GM21723 (cell line): Measurements from ENCODE around the gene STK10.

Experiments used
- ATAC-seq: cut with Tn5 transposase; IDR thresholded peaks from one replicate; pipeline ENCODE4 v1.9.1; 2021; ENCODE audit warnings: mild to moderate bottlenecking, moderate library complexity; ENCODE audit not compliant: unreplicated experiment

The STK10 gene

GRCh38 chr5:172093965-172094364, 94.1 kb downstream of the STK10 start:
- ATAC-seq, result no peak

GRCh38 chr5:172093559-172093958, 94.5 kb downstream of the STK10 start:
- no peak for ATAC-seq

- ATAC-seq, result no peak
Measured at GRCh38 chr5:172091956-172092732, 95.9 kb downstream of the STK10 start.

GRCh38 chr5:172090976-172091547, 97.0 kb downstream of the STK10 start:
- no peak for ATAC-seq

DNA sequence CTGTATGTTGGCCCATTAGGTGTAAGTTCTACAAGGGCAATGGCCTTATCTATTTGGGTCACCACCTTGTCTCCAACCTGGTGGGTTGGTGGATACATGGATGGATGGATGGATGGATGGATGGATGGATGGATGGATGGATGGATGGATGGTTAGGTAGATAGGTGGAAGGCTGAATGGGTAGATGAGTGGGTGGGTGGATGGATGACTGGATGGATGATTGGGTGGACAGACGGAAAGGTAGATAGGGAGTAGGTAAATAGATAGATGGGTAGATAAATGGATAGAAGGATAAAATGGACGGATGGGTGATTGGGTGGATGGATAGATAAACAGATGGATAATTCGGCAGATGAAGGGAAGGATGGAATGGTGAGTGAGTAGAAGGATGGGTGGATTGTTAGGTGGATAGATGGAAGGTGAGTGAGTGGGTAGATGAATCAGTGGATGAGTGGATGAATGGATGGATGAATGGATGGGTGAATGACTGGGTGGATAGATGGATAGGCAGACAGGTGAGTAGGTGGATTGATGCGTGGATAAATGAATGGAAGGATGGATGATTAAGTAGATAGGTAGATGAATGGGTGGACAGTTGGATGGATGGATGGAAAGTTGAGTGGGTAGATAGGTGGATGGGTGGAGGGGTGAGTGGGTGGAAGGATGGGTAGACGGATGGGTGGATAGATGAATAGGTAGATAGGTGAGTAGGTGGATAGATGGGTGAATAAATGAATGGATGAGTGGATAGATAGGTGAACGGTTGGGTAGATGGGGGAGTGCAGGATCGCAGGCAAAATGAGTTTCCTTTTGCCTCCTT, 98.5 kb downstream of the STK10 start:
- no peak for ATAC-seq

- no peak for ATAC-seq
Measured at GRCh38 chr5:172088801-172089200, 99.2 kb downstream of the STK10 start.

GRCh38 chr5:172086194-172086975, 101.6 kb downstream of the STK10 start:
- no peak for ATAC-seq

DNA sequence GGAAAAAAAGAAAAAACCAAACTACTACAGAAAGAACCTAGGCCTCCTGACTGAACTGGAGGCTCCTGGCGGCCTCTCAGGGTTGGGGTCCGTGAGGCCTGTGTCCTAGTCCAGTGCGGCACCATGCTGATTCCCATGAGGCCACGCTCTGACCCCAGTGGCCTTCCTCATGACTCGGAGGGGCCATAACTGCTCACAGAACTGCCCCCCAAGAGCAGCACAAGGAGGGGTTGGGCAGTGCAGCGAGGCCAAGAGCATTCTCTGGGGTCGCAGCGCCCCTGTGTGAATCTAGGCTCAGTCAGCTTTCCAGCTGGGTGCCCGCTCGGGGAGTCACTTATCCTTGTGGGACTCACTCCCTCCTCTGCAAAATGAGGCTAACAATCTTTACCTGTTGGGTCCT, 102.3 kb downstream of the STK10 start:
- no peak for ATAC-seq

DNA sequence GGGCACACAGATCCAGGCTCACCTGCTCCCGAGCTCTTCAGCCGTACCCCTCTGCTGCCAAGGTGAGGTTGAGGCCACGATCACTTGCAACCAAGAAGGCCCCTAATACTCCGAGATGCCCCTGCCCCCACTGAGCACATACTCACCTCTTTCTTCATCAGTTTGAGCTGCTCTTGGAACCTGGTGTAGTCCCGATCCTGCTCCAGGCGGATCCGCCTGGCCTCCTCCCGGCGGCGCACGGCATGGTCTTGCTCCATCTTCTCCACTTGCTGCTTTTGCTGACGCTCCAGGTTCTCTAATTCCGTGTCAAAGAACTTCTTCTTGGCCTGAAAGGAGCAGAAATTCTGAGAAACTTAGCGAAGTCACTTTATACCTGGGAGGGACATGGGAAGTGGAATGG, 105.8 kb downstream of the STK10 start:
- ATAC-seq, result no peak

GRCh38 chr5:172079876-172080275, 108.1 kb downstream of the STK10 start:
- ATAC-seq, result no peak

GRCh38 chr5:172078726-172079345, 109.2 kb downstream of the STK10 start:
- ATAC-seq, result no peak

- no peak for ATAC-seq
Measured at GRCh38 chr5:172077664-172078425, 110.2 kb downstream of the STK10 start.

DNA sequence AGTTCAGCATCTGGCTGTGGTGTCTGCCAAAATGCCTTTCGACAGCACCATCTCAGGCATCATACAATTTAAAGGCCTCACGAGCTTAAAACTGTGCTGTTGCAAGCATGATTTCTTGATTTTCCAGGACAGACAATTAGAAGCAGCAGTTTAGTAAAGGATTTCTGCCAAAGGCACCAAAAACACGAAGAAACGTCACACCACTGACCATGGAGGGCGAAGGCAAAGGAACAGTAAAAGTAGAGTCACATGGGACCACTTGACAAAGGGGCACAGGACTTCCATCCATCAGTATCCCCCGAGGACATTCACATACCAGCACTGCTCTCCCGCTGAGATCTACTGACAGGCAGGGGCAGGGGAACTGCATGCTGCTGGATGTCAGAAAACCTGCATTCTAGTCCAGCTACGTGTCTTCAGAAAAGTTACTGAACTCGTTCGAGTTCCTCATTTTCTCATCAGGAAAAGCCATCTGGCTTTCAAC, 111.2 kb downstream of the STK10 start:
- ATAC-seq, result no peak

- ATAC-seq, result no peak
Measured at GRCh38 chr5:172075656-172076055, 112.4 kb downstream of the STK10 start.

DNA sequence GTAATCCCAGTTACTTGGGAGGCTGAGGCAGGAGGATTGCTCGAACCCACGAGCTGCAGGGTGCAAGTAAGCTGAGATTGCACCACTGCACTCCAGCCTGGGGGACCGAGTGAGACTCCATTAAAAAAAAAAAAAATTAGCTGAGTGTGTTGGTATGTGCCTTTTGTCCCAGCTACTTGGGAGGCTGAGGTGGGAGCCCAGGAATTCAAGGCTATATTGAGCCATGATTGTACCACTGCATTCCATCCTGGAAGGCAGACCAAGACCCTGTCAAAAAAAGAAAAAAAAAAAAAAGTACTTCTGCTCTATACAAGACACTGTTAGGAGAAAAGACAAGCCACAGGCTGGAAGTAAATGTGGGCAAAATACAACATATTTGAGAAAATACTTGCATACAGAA, 113.1 kb downstream of the STK10 start:
- ATAC-seq, result no peak

GRCh38 chr5:172071309-172071875, 116.6 kb downstream of the STK10 start:
- ATAC-seq, result no peak

DNA sequence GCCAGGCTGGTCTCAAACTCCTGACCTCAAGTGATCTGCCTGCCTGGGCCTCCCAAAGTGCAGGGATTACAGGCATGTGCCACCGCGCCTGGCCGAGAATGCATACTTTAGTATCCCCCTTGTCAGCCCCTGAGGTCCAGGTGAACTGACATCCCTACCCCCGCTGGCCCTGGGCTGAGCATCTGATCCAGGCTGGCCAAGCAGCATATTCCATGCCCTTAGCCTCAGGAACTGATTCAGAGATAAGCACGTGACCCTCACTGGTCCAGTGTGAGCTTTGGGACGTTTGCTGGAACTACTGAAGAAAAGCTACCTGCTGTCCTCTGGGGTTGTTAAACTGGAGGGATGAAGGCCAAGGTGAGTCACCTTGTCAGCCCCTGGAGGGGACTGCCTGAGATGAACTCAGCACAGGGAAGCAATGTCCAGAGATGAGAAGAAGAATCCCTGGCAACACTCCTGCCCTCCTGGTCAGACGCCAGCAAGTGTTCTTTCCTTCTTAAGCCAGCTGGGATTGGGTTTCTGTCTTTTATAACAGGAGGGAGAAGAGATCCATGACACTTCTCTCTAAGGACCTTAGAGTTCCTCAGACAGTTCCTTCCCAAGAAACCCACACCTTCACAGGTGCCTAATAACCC, 122.5 kb downstream of the STK10 start:
- ATAC-seq, result no peak

GRCh38 chr5:172064766-172065165, 123.3 kb downstream of the STK10 start:
- ATAC-seq, result no peak

DNA sequence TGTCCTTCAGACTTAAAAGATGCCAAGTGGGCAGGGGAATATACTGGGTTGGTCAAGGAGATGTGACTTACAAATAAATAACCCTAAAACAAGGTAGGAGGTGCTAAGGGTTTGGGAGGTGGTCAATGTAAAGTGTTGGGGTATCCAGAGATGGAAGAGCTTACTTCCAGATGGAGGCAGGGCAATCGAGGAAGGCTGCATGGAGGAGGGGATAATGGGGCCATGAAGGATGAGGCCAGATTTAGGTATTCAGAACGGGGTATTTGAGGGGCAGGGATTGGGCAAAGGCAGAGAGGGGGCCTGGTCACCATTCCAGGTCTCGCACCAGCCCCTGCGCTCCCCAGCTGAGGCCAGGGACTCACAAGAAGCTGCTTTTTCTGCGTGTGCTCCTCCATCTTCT, 123.7 kb downstream of the STK10 start:
- no peak for ATAC-seq
